ENCODE results near the gene ZNF688.
A peak's percentile ranks its signal among the peaks of the same experiment; 100 is the strongest.
"Not testable (repeated sequence)": the region's sequence is repeated elsewhere in the genome, so short reads cannot be mapped to it uniquely, and the experiment has no call there.

The ZNF688 gene

GRCh38 chr16:30571445-30572322, at the start of gene ZNF688:
ZNF688 (minus strand) TSS chr16:30571714; CDS start chr16:30571629, 85 bp downstream.
- peak; percentile 91 to 97 for DNase-seq (ENCODE audit: low read depth in 2 of 2)

DNA sequence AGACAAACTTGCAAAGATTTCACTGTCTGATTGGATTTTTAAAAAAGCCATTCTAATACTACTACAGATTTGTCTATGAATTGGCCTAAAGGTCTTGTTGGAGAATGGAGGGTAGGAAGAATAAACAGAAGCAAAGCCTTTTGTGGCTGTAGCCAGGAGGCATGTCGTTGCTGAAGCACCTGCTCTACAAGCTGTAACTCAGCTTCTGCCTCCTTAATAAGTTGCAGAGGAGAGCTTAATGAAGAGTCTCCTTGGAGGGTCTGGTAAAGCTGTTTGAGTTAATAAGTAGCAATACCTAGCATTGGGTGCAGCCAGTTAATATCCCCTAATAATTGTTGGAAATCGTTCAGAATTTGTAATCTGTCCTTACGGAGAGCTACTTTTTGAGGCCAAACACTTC, 48.7 kb upstream of the ZNF688 start:
- DNase-seq (ENCODE audit: low read depth in 2 of 2), result no peak

DNA sequence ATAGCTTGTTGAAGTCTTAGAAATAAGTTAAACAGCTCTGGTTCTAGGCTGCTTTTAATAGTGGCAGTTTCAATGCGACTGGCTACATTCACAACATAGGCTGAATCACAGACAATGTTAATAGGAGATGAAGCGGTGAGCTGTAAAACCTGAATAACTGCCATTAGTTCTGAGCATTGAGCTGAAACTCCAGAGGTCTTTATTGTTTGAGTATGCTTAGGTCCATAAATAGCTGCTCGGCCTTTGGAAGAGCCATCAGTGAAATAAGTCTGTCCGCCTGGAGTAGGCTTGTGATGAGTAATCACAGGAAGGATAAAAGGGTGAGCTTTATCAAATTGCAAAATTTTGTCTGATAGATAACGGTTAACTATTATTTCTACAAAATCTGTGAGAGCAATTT, 48.1 kb upstream of the ZNF688 start:
- no peak for DNase-seq (ENCODE audit: low read depth in 2 of 2)

DNA sequence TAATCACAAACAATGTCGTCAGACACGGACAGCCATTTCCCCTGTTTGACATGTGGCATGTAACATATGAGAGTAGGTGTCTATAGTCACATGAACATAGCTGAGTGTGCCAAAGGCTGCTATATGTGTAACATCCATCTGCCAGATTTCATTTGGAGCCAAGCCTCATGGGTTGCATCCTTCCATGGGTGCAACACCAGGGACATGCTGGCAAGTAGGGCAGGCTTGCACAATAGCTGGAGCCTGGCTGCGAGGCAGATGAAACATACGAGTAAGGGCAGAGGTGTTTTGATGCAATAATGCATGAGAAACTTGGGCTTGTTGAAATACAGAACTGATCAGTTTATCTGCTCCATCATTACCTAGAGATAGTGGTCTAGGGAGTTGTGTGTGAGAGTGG, 47.7 kb upstream of the ZNF688 start:
- DNase-seq (ENCODE audit: low read depth in 2 of 2), result no peak

- peak; percentile 30 to 42 for DNase-seq (ENCODE audit: low read depth in 2 of 2)
Observed at GRCh38 chr16:30615358-30616091, 44.0 kb upstream of the ZNF688 start.

GRCh38 chr16:30609926-30610839, 38.7 kb upstream of the ZNF688 start, which contains the start of gene ZNF689:
ZNF689 (minus strand) TSS chr16:30610389; CDS start chr16:30610041, 348 bp downstream.
- peak; percentile 83 to 93 for DNase-seq (ENCODE audit: low read depth in 2 of 2)

GRCh38 chr16:30609002-30609925, 37.8 kb upstream of the ZNF688 start:
- peak in 1 of 2 donors; percentile 22 for DNase-seq (ENCODE audit: low read depth in 2 of 2)

GRCh38 chr16:30606004-30606403, 34.5 kb upstream of the ZNF688 start:
- DNase-seq (ENCODE audit: low read depth in 2 of 2), result no peak

DNA sequence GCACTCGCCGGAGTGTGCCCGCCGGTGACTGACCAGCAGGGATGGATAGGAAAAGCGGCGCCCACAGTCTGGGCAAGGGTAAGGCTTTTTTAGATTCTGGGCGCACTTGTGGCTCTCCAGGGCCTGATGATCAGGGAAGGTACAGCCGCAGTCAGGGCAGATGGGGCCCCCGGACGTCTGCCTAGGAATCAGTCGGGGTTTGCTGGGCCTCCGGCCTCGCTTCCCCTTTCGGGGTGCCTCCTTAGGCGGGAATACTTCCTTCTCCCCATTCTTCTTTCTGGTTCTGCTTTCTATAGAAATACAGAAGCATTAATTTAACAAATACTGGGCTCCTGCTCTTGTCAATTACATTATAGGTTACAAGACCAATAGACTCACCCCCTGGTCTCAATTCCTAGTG, 33.6 kb upstream of the ZNF688 start:
- no peak for DNase-seq (ENCODE audit: low read depth in 2 of 2)

DNA sequence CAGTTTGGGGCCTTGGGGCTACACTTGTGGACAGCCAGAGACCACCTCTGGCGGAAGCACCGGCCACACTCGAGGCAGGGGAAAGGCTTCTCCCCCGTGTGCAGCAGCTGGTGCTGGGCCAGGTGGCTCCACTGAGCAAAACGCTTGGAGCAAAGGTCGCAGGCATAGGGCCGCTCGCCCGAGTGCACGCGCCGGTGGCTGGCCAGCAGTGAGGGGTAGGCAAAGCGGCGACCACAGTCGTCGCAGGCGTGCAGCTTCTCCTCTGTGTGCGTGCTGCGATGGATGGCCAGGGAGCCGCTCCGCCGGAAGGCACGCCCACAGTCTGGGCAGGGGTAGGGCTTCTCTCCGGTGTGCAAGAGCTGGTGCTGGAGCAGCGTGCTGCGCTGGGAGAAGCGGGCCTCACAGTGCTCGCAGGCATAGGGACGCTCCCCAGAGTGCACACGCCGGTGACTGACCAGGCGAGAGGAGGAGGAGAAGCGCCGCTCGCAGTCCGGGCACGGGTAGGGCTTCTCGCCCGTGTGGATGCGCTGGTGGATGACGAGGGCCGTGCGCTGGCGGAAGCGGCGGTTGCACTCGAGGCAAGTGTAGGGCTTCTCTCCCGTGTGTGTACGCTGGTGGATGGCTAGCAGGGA, 32.9 kb upstream of the ZNF688 start:
- no peak for DNase-seq (ENCODE audit: low read depth in 2 of 2)

GRCh38 chr16:30603945-30604315, 32.4 kb upstream of the ZNF688 start:
- DNase-seq (ENCODE audit: low read depth in 2 of 2), result no peak

DNA sequence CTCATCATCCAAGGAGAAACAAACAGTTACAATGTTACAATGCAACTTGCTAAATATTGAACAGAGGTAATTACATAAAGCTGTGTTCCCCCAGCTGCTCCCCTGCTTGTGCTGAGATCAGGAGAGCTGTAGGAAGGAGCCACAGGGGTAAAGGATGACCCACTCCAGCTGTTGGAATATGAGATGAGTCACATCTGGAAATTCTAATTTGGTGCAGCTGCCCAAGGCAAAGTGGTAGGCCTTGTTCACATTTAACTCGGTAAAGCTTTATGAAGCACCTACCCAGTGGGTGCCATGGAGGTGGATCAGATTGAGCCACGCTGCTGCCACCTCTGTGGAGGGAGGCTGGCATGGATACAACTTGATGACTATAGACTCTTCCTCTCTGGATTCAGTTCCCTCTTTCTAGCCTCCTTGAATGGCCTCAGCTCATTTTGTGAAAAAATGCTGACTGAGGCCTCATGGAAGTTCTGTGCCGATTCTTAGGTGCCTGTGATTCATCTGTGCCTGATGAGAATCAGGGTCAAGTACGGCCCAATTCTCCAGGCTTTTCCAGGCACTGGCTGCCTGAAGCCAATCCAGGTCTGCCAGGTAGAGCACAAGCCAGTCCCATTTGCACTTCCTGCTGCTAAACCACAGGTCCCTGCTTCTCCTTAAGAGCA, 31.2 kb upstream of the ZNF688 start:
- DNase-seq (ENCODE audit: low read depth in 2 of 2), result no peak

- no peak for DNase-seq (ENCODE audit: low read depth in 2 of 2)
Observed at GRCh38 chr16:30601966-30602365, 30.5 kb upstream of the ZNF688 start.

GRCh38 chr16:30600929-30601328, 29.4 kb upstream of the ZNF688 start:
- DNase-seq (ENCODE audit: low read depth in 2 of 2), result no peak

DNA sequence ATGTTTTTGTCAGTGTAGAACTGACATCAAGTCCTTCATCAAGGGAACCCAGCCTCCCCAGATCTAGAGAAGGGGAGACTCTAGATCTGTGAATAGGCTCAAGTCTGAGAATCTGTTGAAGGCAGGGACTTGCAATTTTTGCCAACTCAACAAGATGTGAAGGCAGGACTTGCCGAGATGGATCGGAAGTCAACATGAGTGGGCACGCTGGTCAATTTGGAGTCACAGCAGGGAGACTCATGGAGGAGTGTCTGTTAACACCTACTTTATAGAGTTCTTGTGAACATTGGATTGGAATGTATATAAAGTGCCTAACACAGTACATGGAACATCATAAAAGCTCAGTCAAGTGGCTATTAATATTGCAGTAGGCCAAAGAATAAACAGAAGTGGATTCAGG, 28.7 kb upstream of the ZNF688 start:
- no peak for DNase-seq (ENCODE audit: low read depth in 2 of 2)

- DNase-seq (ENCODE audit: low read depth in 2 of 2), result no peak
Observed at GRCh38 chr16:30592871-30593270, 21.4 kb upstream of the ZNF688 start.

DNA sequence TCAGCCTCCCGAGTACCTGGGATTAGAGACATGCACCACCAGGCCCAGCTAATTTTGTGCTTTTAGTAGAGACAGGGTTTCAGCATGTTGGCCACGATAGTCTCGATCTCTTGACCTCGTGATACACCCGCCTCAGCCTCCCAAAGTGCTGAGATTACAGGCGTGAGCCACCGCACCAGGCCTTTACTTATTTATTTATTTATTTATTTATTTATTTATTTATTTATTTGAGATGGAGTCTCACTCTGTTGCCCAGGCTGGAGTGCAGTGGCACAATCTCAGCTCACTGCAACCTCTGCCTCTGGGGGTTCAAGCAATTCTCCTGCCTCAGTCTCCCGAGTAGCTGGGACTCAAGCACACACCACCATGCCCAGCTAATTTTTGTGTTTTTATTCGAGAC, 19.4 kb upstream of the ZNF688 start:
- DNase-seq (ENCODE audit: low read depth in 2 of 2), result not testable (repeated sequence)

- DNase-seq (ENCODE audit: low read depth in 2 of 2), result not testable (repeated sequence)
Observed at GRCh38 chr16:30589582-30589981, 18.1 kb upstream of the ZNF688 start.

GRCh38 chr16:30588651-30589050, 17.1 kb upstream of the ZNF688 start:
- no peak for DNase-seq (ENCODE audit: low read depth in 2 of 2)
